ENCODE data around the gene L1TD1. TPM values are rescaled to one million over a fixed set of nuclear protein-coding genes. Genes with fewer than 3 reads are reported as not detected.
"Not testable (repeated sequence)": the region's sequence is repeated elsewhere in the genome, so short reads cannot be mapped to it uniquely, and the experiment has no call there.

The L1TD1 gene
- polyA plus RNA-seq, 1 donor, result 1.3 TPM

DNA sequence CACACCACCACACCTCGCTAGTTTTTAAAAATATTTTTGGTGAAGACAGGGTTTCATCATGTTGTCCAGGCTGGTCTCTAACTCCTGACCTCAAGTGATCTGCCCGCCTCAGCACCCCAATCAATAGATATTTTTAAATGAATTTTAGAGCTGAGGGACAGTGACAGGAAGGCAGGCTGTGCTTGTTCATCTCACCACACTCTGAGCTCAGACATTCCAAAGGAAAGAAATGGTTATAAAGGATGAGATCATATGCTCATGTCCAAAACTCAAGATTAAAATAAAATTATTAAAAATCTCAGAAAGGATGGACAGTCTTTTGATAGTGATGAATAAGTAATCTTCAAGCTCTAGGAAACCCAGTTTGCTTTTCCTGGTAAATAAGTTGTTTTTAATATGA lies 40.9 kb downstream of the L1TD1 start:
- Histone ChIP-seq H3K36me3 (ENCODE audit: control insufficient read depth, insufficient read depth, low read length) (no peaks in the 10 kb centered on the region), H3K9me3 (ENCODE audit: control insufficient read depth, low read depth, low read length) (no peaks in the 10 kb centered on the region), H3K27ac (ENCODE audit: low read length) (no peak overlapping the region), H3K27me3 (ENCODE audit: control insufficient read depth, insufficient read depth, low read length) (no peaks in the 10 kb centered on the region), H3K4me3 (ENCODE audit: low read length) (no peak overlapping the region), H3K4me1 (ENCODE audit: control insufficient read depth, insufficient read depth, low read length) (no peaks in the 10 kb centered on the region)
- WGBS (ENCODE audit: insufficient coverage, low lambda C conversion rate), result no CpG with 5 or more reads among the region's 2 CpGs
- no peak for DNase-seq

DNA sequence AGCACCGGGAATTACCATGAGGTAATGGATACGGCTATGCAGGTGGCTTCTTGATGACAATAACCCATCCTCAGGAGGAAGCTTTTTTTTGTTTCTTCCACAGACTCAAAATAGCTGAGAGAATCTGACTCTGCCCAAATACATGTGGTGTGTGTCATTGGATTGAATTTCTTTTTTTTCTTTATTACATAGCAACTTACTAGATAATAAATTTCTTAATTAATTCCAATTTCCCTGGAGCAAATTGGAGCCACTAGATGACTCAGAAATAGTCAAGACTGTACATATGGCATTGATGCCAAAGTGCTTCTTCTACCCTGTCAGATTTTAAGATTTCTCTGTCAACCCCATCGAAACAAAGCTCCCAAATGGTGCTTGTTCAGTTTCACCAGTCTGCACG lies 42.7 kb downstream of the L1TD1 start:
- H3K27ac ChIP-seq (ENCODE audit: low read length), result no peak overlapping the region
- no peaks in the 10 kb centered on the region for H3K9me3 ChIP-seq (ENCODE audit: control insufficient read depth, low read depth, low read length)
- no peaks in the 10 kb centered on the region for H3K27me3 ChIP-seq (ENCODE audit: control insufficient read depth, insufficient read depth, low read length)
- H3K36me3 ChIP-seq (ENCODE audit: control insufficient read depth, insufficient read depth, low read length), result no peaks in the 10 kb centered on the region
- no peak for DNase-seq
- no peaks in the 10 kb centered on the region for H3K4me1 ChIP-seq (ENCODE audit: control insufficient read depth, insufficient read depth, low read length)
- WGBS (ENCODE audit: insufficient coverage, low lambda C conversion rate), result no CpG with 5 or more reads among the region's 4 CpGs
- H3K4me3 ChIP-seq (ENCODE audit: low read length), result no peak overlapping the region

DNA sequence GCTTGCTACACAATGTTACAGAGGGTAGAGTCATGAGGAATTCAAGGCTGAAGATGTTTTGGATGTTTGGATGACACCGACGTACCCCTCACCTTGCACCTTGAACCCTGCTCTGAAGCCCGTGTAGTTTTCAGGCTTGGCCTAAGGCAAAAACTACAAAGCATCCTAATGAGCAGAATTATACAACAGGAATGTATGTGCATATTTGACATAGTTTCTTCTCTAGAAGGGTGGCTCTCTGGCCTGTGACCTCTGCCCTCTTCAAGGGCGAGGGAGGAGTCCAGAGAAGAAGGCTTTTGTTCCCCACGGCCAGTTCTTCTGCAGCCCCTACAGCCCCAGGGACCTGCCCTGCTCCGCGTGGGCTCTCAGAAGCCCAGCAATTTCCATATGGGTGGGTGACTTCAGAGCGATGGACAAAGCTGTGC lies 43.3 kb downstream of the L1TD1 start:
- H3K4me3 ChIP-seq (ENCODE audit: low read length), result no peak overlapping the region
- no CpG with 5 or more reads among the region's 8 CpGs for WGBS (ENCODE audit: insufficient coverage, low lambda C conversion rate)
- no peaks in the 10 kb centered on the region for H3K36me3 ChIP-seq (ENCODE audit: control insufficient read depth, insufficient read depth, low read length)
- no peak for DNase-seq
- H3K9me3 ChIP-seq (ENCODE audit: control insufficient read depth, low read depth, low read length), result no peaks in the 10 kb centered on the region
- H3K27me3 ChIP-seq (ENCODE audit: control insufficient read depth, insufficient read depth, low read length), result no peaks in the 10 kb centered on the region
- H3K27ac ChIP-seq (ENCODE audit: low read length), result no peak overlapping the region
- H3K4me1 ChIP-seq (ENCODE audit: control insufficient read depth, insufficient read depth, low read length), result no peaks in the 10 kb centered on the region

DNA sequence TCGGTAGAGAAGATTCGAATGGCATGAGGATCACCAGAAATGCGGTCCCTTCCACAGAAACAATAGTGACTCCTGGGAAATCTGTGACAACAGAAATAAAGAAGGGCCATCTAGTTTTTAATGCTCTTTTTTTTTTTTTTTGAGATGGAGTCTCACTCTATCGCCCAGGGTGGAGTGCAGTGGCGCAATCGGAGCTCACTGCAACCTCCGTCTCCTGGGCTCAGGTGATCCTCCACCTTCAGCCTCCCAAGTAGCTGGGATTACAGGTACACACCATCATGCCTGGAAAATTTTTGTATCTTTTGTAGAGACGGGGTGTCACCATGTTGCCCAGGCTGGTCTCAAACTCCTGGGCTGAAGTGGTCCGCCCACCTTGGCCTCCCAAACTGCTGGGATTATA lies 43.9 kb downstream of the L1TD1 start:
- no peaks in the 10 kb centered on the region for H3K36me3 ChIP-seq (ENCODE audit: control insufficient read depth, insufficient read depth, low read length)
- no peak overlapping the region for H3K4me3 ChIP-seq (ENCODE audit: low read length)
- no peak for DNase-seq
- no peak overlapping the region for H3K27ac ChIP-seq (ENCODE audit: low read length)
- no peaks in the 10 kb centered on the region for H3K9me3 ChIP-seq (ENCODE audit: control insufficient read depth, low read depth, low read length)
- no CpG with 5 or more reads among the region's 9 CpGs for WGBS (ENCODE audit: insufficient coverage, low lambda C conversion rate)
- H3K27me3 ChIP-seq (ENCODE audit: control insufficient read depth, insufficient read depth, low read length), result no peaks in the 10 kb centered on the region
- H3K4me1 ChIP-seq (ENCODE audit: control insufficient read depth, insufficient read depth, low read length), result no peaks in the 10 kb centered on the region

DNA sequence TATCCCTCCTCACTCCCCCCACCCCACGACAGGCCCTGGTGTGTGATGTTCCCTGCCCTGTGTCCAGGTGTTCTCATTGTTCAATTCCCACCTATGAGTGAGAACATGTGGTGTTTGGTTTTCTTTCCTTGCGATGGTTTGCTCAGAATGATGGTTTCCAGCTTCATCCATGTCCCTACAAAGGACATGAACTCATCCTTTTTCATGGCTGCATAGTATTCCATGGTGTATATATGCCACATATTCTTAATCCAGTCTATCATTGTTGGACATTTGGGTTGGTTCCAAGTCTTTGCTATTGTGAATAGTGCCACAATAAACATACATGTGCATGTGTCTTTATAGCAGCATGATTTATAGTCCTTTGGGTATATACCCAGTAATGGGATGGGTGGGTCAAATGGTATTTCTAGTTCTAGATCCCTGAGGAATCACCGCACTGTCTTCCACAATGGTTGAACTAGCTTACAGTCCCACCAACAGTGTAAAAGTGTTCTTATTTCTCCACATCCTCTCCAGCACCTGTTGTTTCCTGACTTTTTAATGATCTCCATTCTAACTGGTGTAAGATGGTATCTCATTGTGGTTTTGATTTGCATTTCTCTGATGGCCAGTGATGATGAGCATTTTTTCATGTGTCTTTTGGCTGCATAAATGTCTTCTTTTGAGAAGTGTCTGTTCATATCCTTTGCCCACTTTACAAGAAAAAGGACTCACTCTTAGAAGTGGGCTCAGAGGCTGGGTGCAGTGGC lies 45.2 kb downstream of the L1TD1 start:
- not testable (repeated sequence) for H3K4me3 ChIP-seq (ENCODE audit: low read length); H3K36me3 ChIP-seq (ENCODE audit: control insufficient read depth, insufficient read depth, low read length); H3K27me3 ChIP-seq (ENCODE audit: control insufficient read depth, insufficient read depth, low read length); H3K27ac ChIP-seq (ENCODE audit: low read length); H3K4me1 ChIP-seq (ENCODE audit: control insufficient read depth, insufficient read depth, low read length); H3K9me3 ChIP-seq (ENCODE audit: control insufficient read depth, low read depth, low read length); DNase-seq
- WGBS (ENCODE audit: insufficient coverage, low lambda C conversion rate), result no CpG with 5 or more reads among the region's 3 CpGs

- Histone ChIP-seq H3K27me3 (ENCODE audit: control insufficient read depth, insufficient read depth, low read length) (no peaks in the 10 kb centered on the region), H3K4me1 (ENCODE audit: control insufficient read depth, insufficient read depth, low read length) (no peaks in the 10 kb centered on the region)
- no CpG with 5 or more reads among the region's 9 CpGs for WGBS (ENCODE audit: insufficient coverage, low lambda C conversion rate)
Measured at GRCh38 chr1:62240651-62241370, 46.2 kb downstream of the L1TD1 start.

DNA sequence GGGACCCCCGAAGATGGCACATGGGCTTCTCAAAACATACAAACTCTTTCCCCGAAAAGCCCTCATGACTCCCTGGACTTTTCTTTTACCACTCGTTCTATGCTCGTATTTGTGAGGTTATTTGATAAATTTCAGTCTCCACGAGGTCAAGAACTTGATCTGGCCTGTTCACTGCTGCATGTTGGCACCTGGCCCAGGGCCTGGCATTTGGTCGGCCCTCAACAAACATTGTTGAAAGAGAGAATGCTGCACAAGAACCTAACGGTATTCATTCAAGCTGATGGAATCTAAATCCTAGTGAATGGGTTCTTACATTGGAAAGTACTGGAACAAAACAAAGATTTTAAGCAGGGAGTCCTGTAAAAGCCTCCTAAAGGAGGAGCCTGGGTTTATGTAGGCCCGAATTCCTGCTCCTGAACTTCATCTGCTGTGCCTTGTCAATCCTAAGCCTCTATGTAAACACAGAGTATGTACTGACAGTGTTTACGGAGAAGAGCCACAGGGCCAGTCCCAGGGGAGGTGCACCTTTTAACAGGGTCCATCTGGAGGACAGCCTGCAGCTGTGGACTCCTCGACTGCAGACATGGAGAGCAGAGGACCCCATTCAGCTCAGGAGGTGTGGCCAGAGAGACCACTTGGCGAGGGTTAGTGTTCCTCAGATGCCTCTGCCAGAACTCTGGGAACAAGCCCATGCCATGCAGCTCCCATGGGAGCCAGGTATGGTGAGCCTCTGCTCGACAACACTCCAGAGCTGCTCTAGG lies 46.9 kb downstream of the L1TD1 start:
- no peaks in the 10 kb centered on the region for H3K9me3 ChIP-seq (ENCODE audit: control insufficient read depth, low read depth, low read length)
- no peaks in the 10 kb centered on the region for H3K27me3 ChIP-seq (ENCODE audit: control insufficient read depth, insufficient read depth, low read length)
- no peaks in the 10 kb centered on the region for H3K4me1 ChIP-seq (ENCODE audit: control insufficient read depth, insufficient read depth, low read length)
- H3K4me3 ChIP-seq (ENCODE audit: low read length), result no peak overlapping the region
- no peaks in the 10 kb centered on the region for H3K36me3 ChIP-seq (ENCODE audit: control insufficient read depth, insufficient read depth, low read length)
- no peak overlapping the region for H3K27ac ChIP-seq (ENCODE audit: low read length)
- WGBS (ENCODE audit: insufficient coverage, low lambda C conversion rate), result 67% methylated on average over 2 of the region's 12 CpGs
- no peak for DNase-seq

More at GRCh38 chr1:62240651-62241370, 46.2 kb downstream of the L1TD1 start:
- no peak for DNase-seq
- Histone ChIP-seq H3K27ac (ENCODE audit: low read length) (no peak overlapping the region), H3K36me3 (ENCODE audit: control insufficient read depth, insufficient read depth, low read length) (no peaks in the 10 kb centered on the region), H3K9me3 (ENCODE audit: control insufficient read depth, low read depth, low read length) (no peaks in the 10 kb centered on the region), H3K4me3 (ENCODE audit: low read length) (no peak overlapping the region)

GRCh38 chr1:62244380-62244779 lies 49.7 kb downstream of the L1TD1 start:
- H3K36me3 ChIP-seq (ENCODE audit: control insufficient read depth, insufficient read depth, low read length); DNase-seq; H3K4me3 ChIP-seq (ENCODE audit: low read length); H3K27ac ChIP-seq (ENCODE audit: low read length); H3K9me3 ChIP-seq (ENCODE audit: control insufficient read depth, low read depth, low read length); H3K27me3 ChIP-seq (ENCODE audit: control insufficient read depth, insufficient read depth, low read length); H3K4me1 ChIP-seq (ENCODE audit: control insufficient read depth, insufficient read depth, low read length): not testable (repeated sequence)
- no CpG with 5 or more reads among the region's 3 CpGs for WGBS (ENCODE audit: insufficient coverage, low lambda C conversion rate)

DNA sequence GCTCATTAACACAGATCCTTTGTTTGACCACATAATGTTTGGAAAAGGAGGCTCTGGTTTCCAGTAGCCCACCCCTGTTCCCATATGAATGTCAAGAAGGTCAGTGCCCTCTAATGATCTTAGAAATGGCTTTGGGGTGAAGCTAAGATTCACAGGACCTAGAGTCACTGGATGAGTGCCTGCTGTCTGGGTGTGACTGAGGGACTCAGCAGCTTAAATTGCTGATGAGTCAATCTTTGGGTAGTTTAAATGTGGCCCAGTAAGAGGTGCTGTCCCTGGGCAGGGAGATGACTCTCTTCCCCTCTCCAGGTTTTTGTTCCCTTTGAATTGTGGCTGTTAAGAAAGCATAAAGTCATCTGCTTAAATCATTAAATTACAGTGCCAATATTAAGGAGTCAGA lies 50.6 kb downstream of the L1TD1 start:
- no peak overlapping the region for H3K4me3 ChIP-seq (ENCODE audit: low read length)
- H3K36me3 ChIP-seq (ENCODE audit: control insufficient read depth, insufficient read depth, low read length), result no peaks in the 10 kb centered on the region
- H3K27me3 ChIP-seq (ENCODE audit: control insufficient read depth, insufficient read depth, low read length), result no peaks in the 10 kb centered on the region
- DNase-seq, result no peak
- H3K27ac ChIP-seq (ENCODE audit: low read length), result no peak overlapping the region
- no peaks in the 10 kb centered on the region for H3K4me1 ChIP-seq (ENCODE audit: control insufficient read depth, insufficient read depth, low read length)
- no peaks in the 10 kb centered on the region for H3K9me3 ChIP-seq (ENCODE audit: control insufficient read depth, low read depth, low read length)

GRCh38 chr1:62247391-62248168 lies 52.9 kb downstream of the L1TD1 start:
- Histone ChIP-seq H3K9me3 (ENCODE audit: control insufficient read depth, low read depth, low read length) (no peaks in the 10 kb centered on the region), H3K27me3 (ENCODE audit: control insufficient read depth, insufficient read depth, low read length) (no peaks in the 10 kb centered on the region), H3K4me1 (ENCODE audit: control insufficient read depth, insufficient read depth, low read length) (no peaks in the 10 kb centered on the region), H3K4me3 (ENCODE audit: low read length) (no peak overlapping the region), H3K36me3 (ENCODE audit: control insufficient read depth, insufficient read depth, low read length) (no peaks in the 10 kb centered on the region), H3K27ac (ENCODE audit: low read length) (no peak overlapping the region)
- no peak for DNase-seq
- WGBS (ENCODE audit: insufficient coverage, low lambda C conversion rate), result 69% methylated on average over 2 of the region's 14 CpGs
